GM18867 (cell line): Measurements from ENCODE around the gene CAPRIN1.
"Not testable (repeated sequence)": the region's sequence is repeated elsewhere in the genome, so short reads cannot be mapped to it uniquely, and the experiment has no call there.

Experiments
- ATAC-seq: cut with Tn5 transposase; IDR thresholded peaks from one replicate; pipeline ENCODE4 v1.9.1; 2021; ENCODE audit warnings: mild to moderate bottlenecking, moderate library complexity; ENCODE audit not compliant: unreplicated experiment

The CAPRIN1 gene

DNA sequence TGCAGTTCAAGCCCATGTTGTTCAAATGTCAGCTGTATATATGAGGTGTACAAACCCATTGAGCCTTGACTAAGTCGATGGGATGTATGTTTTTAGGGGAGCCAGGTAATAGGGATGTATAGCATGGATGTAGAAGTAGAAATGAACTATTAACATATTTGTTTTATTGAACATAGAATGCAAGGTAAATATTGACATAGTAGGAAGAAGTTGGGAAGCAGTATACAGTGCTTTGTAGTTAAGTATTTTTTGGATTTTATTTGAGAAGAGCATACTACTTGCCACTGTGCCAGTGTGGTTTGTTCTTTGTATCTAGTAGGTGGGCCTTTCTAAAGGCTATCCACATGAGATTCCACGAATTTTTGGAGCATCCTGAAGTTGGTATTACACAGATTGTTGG lies 33.1 kb downstream of the CAPRIN1 start:
- no peak for ATAC-seq

DNA sequence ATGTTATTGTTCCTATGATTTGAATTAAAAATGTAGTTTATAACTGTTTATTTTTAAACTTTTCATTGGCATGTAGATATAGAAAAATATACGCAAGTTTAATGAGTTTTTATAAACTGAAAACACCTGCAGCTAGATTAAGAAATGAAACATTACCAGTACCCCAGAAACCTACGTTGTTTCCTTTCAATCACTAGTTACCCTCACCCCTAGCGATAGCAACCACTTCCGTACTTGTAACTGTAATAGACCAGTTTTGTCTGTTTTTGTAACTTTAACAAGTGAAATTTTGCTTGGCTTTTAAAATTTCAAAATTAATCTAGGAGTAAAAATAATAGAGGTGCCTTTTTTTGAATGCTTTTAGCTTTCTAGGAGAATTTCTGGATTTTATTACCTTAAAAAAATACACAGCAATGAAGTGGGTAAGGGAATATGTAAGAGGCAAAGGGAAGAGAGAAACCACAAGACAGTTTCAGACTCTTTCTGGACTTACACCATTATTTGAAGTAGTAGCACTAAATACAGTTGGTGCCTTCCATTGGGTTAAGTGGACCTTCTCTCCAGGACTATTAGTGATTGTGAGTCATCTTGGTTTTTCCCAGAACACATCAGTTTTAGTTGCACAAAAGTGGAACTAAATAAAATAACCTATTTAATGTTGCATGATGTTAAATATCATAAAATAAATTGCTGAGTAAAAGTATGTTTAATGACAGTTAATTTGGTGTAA lies 35.2 kb downstream of the CAPRIN1 start:
- peak; percentile 64 for ATAC-seq

DNA sequence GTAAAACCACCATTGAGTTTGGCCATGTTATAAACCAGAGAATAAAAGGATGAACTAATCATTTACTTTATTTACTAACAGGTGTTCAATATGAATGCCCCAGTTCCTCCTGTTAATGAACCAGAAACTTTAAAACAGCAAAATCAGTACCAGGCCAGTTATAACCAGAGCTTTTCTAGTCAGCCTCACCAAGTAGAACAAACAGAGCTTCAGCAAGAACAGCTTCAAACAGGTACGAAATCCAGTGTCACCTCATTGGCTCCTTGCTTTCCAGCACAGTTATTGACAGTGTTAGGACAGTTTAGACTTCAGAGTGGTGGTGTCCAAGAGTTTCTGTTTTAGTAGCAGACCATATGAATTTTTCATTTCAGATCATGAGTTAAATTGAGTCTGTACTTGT lies 40.3 kb downstream of the CAPRIN1 start:
- no peak for ATAC-seq

DNA sequence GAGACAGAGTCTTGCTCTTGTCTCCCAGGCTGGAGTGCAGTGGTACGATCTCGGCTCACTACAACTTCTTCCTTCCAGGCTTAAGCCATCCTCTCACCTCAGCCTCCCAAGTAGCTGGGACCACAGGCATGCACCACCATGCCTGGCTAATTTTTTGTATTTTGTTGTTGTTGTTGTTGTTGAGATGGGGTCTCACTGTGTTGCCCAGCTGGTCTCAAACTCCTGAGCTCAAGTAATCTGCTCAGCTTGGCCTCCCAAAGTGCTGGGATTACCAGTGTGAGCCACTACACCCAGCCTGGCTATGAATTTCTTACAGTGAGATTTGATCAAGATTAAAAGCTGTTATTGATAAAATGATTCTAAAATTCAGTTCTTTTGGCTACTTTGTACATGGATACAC lies 43.4 kb downstream of the CAPRIN1 start:
- ATAC-seq = not testable (repeated sequence)

DNA sequence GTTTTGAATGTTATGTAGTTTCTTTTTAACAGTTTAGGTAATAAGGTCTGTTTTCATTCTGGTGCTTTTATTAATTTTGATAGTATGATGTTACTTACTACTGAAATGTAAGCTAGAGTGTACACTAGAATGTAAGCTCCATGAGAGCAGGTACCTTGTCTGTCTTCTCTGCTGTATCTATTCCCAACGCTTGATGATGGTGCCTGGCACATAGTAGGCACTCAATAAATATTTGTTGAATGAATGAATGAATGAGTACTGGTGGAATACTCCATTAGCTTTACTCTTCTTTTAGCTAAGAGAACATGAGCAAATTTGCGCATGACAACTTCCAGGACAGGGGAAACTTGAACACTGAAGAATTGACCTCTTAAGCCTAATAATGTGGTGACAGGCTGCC lies 47.3 kb downstream of the CAPRIN1 start:
- ATAC-seq = no peak

DNA sequence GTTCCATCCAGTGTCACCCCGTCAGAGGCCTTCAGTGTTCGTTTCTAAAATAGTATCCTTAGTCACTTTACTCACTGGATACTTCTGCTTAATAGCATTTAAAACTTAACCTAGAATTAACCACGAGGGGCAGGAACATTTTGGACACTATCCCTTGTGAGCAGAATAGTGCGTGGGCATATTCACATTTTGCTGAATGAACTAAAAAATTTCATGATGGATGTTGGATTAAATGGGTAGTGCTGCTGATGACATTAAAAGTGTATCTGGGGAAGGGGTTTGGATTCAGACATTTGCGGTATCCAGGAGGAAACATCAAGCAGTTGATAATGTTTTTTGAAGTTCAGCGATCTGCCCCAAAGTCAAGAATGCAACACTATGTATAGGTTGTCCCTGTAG lies 53.1 kb downstream of the CAPRIN1 start:
- ATAC-seq = no peak

DNA sequence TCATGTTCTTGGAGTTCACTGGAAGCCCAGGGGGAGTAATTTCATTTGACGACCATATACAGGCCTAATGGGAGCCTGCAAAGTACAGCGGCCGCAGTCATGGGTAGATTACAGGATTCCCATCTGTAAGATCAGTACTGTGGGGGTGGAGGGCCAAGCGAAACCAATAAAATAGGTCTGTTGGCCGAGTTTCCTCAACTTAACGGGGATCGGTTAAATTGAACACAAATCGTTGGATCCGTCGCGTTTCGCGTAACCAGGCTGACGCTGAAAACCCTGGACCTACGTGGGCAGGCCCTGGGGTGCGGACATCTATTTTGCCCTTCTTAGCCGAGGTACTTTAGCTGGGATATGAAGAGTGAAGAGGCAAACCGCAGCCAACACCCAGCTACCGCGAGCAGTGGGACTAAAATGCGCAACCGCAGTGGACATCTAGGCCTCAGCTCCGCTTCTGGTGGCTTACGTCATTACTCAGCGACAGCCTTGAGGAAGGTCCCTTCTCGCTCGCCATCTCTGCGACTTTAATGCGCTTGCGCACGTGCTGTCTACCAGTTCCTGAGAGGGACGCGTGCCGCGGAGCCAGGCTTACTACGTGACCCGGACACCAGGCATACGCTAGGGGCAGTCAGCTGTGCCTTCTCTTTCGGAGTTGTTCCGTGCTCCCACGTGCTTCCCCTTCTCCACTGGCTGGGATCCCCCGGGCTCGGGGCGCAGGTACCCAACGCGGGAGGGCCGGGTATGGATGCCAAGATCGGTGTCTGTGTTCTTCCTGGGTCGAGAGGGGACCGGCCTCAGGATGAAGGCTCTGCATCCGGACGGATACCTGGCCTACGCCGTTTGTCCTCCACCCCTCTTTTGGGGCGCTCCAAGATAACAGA lies 53.8 kb downstream of the CAPRIN1 start, which contains the start of gene NAT10:
Gene NAT10, plus strand, starts transcription at position 551 of the 878 bp plus-strand sequence. CDS start 2,597 bp downstream, outside the sequence.
- peak; percentile 92 for ATAC-seq

DNA sequence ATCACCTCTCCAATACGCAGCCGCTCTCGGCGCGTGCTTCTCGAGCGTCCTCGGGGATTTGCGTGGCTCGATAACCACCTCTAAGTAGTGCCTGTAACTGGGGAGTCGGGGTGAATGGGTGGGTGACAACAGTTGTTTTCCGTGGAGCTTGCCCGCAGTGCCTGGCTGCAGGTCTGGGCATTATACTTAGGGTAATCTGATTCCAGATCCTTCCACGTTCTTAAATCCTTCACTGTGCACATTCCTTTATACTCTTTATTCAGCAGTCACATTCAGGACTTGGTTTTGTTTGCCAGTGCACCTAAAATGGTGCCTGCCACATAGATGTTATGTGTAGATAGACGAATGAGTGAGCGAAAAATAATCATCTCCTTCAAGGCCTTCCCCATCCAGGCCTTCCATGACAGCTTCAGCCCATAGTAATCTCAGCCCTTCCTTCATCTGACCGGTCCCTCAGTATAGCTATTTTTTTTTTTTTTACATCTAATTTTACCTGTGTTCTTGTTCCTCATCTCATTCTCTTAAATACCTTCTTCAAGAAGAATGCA lies 54.5 kb downstream of the CAPRIN1 start:
- ATAC-seq = no peak

DNA sequence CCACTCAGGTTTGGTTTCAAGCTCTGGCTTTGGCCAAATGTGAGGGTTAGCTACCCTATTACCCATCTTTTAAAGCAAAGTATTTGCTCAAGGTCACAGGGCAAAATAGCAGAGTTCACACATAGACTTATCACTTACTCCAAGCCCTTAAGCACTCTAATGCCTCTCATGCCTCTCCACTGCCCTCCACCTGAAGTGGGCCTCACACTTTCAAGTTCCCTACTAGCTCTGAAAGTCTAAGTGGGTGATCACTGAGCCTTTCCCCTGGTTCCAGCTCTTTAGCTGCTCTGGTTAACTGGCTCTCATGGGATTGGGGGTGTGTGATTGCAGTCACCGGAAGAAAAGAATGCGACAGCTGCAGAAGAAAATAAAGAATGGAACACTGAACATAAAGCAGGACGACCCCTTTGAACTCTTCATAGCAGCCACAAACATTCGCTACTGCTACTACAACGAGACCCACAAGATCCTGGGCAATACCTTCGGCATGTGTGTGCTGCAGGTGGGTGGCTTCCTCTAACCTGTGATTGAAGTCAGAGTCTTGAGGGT lies 60.3 kb downstream of the CAPRIN1 start:
- no peak for ATAC-seq

DNA sequence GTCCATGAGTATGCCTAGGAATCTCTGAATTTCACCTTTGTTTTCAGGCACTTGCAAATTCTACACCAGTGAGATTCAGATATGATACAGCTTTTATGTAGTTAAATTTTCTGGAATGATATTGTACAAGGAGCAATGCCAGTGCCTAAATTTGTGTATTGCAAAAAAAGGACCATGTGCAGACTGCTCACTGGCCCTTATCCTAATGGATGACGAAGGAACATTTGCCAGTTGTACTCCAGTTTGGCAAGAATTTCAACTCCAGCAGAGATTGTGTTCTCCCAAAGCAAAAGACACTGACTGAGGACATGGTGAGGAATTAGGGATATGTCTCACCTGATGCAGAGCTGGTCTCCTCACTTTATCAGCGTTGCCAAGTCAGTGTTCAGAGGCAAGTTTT lies 62.5 kb downstream of the CAPRIN1 start:
- no peak for ATAC-seq

DNA sequence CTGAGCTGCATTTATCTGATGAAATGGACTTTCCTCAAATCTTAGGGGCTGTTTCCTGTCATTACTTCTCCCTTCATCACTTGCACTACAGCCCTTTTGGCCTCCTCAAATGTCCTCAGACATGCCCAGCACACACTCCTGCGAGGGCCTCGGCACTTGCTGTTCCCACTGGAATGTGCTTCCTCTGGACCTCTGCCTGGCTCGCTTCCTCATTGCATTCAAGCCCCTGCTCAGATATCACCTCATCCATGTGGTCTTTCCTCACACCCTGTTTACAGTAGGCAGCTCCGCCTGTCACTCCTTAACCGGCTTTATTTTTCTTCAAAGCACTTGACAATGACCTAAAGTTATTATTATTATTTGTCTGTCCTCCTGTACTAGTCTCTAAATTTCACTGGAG lies 62.9 kb downstream of the CAPRIN1 start:
- no peak for ATAC-seq

DNA sequence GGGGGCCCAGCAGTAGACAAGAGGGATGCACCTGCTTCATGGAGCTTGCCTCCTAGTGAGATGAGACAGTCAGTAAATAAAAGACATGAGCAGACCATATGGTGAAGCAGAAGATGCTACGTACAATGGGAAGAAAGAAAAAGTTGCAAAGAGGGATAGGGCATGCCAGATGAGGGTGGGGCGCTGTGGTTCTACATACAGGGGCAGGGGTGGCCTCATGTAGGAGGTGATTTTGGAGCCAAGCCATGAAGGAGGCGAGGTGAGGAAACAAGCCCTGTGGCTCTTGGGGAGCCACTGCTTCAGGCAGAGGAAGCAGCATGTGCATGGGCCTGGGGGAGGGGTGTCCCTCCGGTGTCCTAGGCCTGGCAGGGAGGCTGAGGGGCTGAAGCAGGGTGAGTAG lies 69.1 kb downstream of the CAPRIN1 start:
- no peak for ATAC-seq

DNA sequence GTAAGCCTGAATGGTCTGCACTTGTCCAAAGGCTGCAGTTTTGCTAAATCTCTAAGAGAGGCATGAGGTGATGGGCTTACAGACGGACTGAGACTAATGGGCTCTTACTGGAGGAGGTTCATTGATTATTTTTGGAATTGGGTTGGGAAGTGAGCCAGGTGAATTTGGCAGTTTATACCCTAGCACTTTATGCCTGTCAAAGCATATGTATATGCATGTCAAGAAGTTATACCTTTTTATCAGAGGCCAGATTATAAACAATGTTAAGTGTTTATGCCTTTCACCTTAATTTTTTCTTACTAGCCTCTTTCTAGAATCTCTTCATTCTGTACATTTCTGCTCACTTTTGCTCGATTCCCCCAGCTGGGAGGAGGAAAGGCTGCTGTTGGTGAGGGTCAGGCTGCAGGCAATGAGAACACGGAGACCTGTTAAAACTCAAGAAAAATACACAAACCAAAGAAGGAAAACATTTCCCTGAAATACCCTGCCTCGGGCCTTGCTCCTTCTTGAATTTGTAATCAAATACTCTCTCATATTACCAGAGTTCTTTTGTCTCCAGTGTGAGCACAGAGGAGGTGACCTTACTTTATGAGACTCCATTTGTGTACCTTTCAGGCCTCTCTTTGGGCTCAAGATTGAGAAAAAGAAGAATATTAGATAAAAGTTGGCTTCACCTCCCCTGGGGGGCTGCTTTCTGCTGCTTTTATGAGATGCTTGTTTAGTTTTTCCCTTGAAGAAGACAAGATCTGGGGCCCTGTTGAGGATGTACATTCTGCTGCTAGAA lies 73.5 kb downstream of the CAPRIN1 start:
- ATAC-seq = no peak

DNA sequence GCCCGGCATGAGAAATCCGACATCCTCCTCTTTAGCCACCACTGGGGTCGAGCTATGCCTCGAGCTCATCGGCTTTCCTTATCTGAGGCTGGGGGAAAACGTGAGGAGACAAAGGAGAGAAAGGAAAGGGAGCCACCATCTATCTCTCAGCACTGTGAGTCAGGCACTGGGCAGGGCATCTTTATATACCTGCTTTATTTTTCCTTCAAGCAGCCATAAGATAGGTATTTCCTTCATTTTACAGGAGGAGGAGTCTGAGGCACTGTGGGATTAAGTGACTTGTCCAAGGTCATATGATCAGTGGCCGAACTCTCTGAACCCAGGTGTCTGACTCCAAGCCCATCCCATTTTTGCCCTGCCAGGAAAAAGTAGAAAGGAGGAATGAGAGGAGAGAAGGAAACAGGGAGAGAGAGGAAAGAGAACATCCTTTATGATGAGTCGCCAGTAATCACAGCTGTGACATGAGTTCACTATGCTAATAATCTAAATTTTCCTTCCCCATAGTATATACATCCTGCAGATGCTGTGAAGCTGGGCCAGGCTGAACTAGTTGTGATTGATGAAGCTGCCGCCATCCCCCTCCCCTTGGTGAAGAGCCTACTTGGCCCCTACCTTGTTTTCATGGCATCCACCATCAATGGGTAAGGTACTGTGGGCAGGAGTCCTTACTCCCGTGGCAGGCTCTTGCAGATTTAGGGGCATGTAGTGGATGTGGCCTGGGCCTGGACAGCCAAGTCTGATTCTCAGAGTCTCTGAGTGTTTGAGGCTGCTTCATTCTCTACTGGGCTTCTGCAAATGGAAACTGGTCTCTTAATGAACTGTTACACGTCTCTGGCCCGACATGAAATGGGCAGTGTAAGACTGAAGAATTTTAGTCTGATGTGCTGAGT lies 75.7 kb downstream of the CAPRIN1 start:
- ATAC-seq = no peak

DNA sequence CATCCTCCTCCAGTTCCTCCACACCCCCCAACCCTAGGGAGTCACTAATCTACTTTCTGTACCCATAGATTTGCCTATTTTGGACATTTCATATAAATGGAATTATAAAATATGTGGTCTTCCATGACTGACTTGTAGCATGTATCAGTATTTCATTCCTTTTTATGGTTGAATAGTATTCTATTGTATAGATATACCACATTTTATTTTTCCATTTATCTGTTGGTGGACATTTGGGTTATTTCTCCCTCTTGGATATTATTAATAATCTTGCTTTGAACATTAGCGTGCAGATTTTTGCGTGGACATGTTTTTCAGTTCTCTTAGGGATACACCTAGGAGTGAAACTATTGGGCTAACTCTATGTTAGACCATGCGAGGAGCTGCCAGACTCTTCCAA lies 77.3 kb downstream of the CAPRIN1 start:
- ATAC-seq = no peak

DNA sequence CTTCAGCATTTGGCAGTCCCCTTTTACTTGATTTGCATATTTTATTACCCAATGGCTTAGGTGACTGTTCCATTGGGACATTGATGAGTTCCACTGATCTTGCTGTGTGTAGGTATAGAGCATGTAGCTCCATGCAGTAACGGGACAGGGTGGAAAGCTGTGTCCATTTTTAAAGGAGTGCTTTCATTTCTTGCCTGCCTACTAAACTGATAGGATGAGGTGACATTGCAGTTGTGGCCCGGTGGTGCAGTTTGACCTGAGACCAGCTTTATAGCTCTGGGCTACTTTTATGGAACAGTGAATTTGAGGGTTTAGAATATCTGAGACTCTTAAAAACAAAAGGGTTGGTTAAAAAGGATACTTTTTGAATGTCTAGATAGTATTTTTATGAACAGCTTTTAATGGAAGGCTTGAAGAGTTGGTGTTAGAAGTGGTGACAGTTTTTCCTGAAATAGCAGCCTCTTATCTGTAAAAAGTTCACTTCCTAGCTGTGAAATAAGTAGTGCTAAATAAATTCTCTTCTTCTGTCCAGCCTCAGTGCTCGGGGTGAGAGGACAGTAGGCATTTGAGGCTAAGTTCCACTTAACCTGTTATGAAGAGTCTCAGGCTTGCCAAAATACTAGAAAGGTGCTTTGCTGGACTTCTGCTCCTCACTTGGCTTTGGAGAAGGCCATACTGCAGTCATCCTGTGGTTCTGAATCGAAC lies 80.9 kb downstream of the CAPRIN1 start:
- ATAC-seq = no peak

DNA sequence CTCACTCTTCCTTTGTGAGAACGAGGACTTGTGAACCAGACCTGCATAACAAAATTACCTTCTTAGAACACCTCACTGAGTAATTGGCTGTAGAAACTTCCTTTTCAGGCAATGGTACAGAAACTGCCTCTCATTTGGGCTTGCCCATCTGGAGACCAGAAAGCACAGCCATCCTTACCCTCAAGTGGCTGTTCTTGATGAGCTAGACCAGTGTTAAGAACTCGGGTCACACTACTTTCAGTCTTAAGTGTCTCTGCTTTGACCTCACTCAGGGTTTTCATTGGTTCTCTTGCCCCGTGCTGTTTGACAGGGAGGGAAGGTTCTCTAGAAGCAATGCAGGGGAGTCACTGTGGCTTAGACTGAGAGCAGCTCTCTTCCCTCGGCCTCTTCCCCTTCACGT lies 83.2 kb downstream of the CAPRIN1 start:
- ATAC-seq = no peak

DNA sequence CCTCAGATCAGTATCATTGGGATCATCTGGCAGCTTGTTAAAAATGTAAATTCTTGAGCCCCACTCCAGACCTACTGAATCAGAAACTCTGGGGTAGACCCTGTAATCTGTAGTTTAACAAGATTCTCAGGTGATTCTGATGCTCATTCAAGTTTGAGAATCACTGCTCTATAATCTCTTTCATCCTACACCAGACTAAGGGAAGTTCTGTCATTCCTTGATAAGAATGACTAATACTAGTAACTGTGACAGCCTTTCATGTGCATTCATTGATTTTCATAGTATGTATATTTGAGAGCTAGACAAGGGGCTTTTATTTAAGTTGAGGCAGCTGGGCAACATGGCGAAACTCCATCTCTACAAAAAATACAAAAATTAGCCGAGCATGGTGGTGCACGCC lies 83.9 kb downstream of the CAPRIN1 start:
- no peak for ATAC-seq

DNA sequence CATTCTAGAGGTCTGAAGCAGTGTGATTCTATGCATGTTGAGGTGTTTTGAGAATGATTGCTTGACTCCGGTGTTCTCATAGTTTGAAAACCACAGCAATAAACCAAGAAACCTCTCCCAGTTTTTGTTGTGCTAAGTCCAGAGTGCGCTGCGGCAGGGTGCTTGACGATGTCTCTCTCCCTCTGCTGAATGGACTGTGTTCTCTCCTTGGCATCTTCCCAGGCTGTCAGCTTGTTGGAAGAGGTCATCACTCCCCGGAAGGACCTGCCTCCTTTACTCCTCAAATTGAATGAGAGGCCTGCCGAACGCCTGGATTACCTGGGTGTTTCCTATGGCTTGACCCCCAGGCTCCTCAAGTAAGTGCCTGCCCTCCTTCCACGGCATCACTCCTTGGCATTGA lies 84.9 kb downstream of the CAPRIN1 start:
- no peak for ATAC-seq
